ENCODE measurements around the gene DZIP1. TPM values are rescaled to one million over a fixed set of nuclear protein-coding genes. Genes with fewer than 3 reads are reported as not detected.
"Not testable (repeated sequence)": the region's sequence is repeated elsewhere in the genome, so short reads cannot be mapped to it uniquely, and the experiment has no call there.

The DZIP1 gene
- polyA plus RNA-seq, 3 donors from 2014 or later, result not detected

DNA sequence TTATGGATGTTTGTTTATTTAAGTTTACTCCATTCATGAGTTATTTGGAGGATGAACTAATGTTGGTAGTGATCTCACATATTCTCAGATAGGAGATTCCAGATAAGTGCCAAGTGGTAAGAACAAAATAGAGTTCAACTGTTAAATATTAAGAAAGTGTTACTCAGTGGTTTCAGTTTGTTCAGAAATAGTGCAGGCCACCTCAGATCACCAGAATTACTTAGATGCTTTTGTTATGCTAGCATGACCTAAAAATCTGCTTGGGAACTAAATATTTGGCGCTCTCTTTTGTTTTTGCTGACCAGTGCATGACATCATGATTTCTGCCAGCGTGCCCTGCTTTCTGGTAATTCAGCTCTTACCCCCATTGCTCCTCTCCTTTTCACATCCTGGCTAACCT is 76.4 kb downstream of the DZIP1 start:
- DNase-seq, result no peak
- no peaks in the 10 kb centered on the region for H3K36me3 Mint-ChIP-seq
- peaks cover 0 to 15% (median 0%) of the 10 kb centered on the region in 3 donors for H3K27me3 Mint-ChIP-seq (ENCODE audit: low read depth in 3 of 3)
- no peak overlapping the region for H3K4me3 Mint-ChIP-seq
- no peaks in the 10 kb centered on the region for H3K4me1 Mint-ChIP-seq
- H3K9me3 Mint-ChIP-seq, result peaks cover 0 to 2% (median 0%) of the 10 kb centered on the region in 6 donors
- H3K27ac Mint-ChIP-seq, result no peak overlapping the region

DNA sequence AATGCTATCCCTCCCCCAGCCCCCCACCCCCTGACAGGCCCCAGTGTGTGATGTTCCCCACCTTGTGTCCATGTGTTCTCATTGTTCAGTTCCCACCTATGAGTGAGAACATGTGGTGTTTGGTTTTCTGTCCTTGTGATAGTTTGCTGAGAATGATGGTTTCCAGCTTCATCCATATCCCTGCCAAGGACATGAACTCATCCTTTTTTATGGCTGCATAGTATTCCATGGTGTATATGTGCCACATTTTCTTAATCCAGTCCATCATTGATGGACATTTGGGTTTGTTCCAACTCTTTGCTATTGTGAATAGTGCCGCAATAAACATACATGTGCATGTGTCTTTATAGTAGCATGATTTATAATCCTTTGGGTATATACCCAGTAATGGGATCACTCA is 78.7 kb downstream of the DZIP1 start:
- H3K9me3 Mint-ChIP-seq, H3K36me3 Mint-ChIP-seq, DNase-seq, H3K4me3 Mint-ChIP-seq, H3K4me1 Mint-ChIP-seq, H3K27ac Mint-ChIP-seq: not testable (repeated sequence)
- peaks cover 0 to 10% (median 0%) of the 10 kb centered on the region in 3 donors for H3K27me3 Mint-ChIP-seq (ENCODE audit: low read depth in 3 of 3)

DNA sequence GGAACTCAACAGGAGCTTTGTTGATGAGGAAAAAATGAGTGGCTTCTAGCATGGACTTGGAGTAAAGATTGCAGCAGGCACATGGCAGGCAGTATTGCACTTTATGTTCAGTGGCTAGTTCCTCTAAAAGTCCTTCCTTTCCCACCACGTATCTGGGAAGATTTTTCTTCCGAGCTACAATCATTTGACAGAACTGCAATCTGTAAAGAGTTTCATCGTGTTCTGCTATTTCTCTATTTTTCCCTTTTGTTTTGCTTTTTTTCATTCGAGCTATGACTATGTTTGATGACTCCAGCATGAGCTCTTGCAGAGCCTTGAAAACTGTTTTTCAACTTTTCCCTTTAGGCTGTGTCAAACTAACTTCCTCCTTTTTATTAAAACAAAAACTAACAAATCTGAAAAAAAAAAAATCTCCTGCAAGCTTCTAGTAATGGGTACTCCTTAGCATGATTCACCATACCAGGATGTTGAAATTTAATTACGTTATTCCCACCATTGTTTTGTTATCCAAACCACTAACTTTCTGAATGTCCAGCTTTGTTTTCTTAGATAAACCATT is 79.7 kb downstream of the DZIP1 start:
- H3K36me3 Mint-ChIP-seq, result no peaks in the 10 kb centered on the region
- H3K27ac Mint-ChIP-seq, result no peak overlapping the region
- H3K4me1 Mint-ChIP-seq, result no peaks in the 10 kb centered on the region

DNA sequence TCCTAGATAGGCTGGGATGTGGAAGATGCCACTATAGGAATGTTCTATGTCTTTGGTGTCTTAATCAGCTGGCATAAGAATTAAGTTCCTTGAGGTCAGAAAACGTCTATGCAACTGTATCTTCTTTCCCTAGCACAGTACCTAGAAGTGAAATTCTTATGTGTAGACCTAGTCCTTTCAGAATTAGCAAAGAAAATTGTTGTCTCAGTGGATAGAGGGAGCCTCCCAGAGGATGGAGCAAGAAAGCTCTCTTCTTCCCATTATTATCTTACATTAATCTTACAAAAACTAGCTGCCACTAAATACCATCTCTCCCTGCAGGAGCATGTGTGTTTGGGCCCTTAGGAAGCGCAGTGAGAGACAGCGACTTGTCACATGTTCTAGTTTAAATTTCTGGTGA is 80.4 kb downstream of the DZIP1 start:
- Mint-ChIP-seq H3K4me3 (no peak overlapping the region), H3K36me3 (no peaks in the 10 kb centered on the region), H3K9me3 (peaks cover 0 to 2% (median 0%) of the 10 kb centered on the region in 6 donors), H3K4me1 (no peaks in the 10 kb centered on the region), H3K27me3 (ENCODE audit: low read depth in 3 of 3) (peaks cover 0 to 10% (median 2%) of the 10 kb centered on the region in 3 donors), H3K27ac (no peak overlapping the region)
- no peak for DNase-seq

More for the DNA sequence above, 79.7 kb downstream of the DZIP1 start:
- no peak for DNase-seq
- peaks cover 0 to 10% (median 2%) of the 10 kb centered on the region in 3 donors for H3K27me3 Mint-ChIP-seq (ENCODE audit: low read depth in 3 of 3)
- peaks cover 0 to 2% (median 0%) of the 10 kb centered on the region in 6 donors for H3K9me3 Mint-ChIP-seq
- H3K4me3 Mint-ChIP-seq, result no peak overlapping the region

DNA sequence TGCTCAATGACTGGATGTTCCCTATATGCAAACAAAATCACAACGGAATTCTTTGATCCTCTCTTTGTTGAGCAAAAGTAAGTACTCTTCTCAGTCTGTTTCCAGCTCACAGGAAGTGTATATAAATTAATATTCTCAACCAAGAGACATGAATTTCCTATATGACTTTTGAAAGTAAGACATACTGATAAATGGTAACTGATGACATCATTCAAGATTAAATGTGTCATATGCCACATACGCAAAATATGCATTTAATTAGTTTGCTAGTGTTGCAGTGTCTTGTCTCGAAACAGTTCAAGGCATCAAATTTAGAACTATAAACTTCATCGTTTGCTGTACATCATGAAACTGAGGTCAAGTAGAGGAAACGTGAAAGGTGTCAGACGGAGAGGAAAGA is 84.1 kb downstream of the DZIP1 start:
- H3K27me3 Mint-ChIP-seq (ENCODE audit: low read depth in 3 of 3), result peaks cover 2 to 6% (median 6%) of the 10 kb centered on the region in 3 donors
- no peak for DNase-seq
- H3K9me3 Mint-ChIP-seq, result no peaks in the 10 kb centered on the region
- no peaks in the 10 kb centered on the region for H3K36me3 Mint-ChIP-seq
- no peaks in the 10 kb centered on the region for H3K4me1 Mint-ChIP-seq
- no peak overlapping the region for H3K27ac Mint-ChIP-seq
- no peak overlapping the region for H3K4me3 Mint-ChIP-seq

DNA sequence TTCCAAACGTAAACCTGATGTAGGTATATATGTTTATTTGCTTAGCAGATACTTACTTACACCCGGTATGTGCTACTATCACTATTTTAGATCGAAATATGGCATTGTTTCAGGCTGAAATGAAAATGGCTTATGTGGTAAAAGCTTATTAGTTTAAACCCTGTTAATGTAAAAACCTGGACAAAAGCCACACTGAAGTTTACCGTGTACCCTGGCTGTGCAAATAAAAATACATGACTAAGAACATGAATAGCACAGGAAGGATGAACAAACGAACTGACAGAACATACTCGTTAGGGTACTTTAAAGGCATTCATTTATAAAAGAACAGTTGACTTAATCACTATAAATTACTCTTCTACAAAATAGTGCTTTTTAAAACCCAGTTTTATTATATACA is 85.4 kb downstream of the DZIP1 start:
- H3K4me1 Mint-ChIP-seq, result peaks cover 0 to under 1% of the 10 kb centered on the region in 2 donors
- no peak for DNase-seq
- H3K9me3 Mint-ChIP-seq, result no peaks in the 10 kb centered on the region
- peaks cover 6 to 18% (median 9%) of the 10 kb centered on the region in 3 donors for H3K27me3 Mint-ChIP-seq (ENCODE audit: low read depth in 3 of 3)
- no peak overlapping the region for H3K4me3 Mint-ChIP-seq
- H3K36me3 Mint-ChIP-seq, result no peaks in the 10 kb centered on the region
- H3K27ac Mint-ChIP-seq, result no peak overlapping the region

DNA sequence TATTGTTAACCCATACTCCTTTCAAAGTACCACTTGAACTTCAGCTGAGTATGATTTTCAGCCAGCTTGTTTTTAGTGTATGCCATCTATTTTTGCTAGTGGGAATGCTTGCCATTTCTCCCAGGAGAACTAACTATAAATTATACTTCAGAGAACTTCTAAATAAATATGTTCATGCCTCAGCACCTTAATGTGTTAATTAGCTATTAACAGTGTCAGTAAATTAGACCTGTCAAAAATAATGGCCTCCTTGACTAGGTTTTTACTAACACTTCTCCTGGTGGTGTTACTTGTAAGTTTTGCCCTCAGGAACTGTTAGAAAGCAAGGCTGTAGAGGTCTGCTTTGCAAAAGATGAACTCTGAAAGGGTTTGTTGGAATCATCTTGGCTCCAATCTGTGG is 87.5 kb downstream of the DZIP1 start:
- no peaks in the 10 kb centered on the region for H3K9me3 Mint-ChIP-seq
- H3K36me3 Mint-ChIP-seq, result no peaks in the 10 kb centered on the region
- peaks cover 8 to 25% (median 15%) of the 10 kb centered on the region in 3 donors for H3K27me3 Mint-ChIP-seq (ENCODE audit: low read depth in 3 of 3)
- no peak overlapping the region for H3K27ac Mint-ChIP-seq
- DNase-seq, result no peak
- H3K4me3 Mint-ChIP-seq, result no peak overlapping the region
- H3K4me1 Mint-ChIP-seq, result peaks cover 3 to 10% of the 10 kb centered on the region in 2 donors

DNA sequence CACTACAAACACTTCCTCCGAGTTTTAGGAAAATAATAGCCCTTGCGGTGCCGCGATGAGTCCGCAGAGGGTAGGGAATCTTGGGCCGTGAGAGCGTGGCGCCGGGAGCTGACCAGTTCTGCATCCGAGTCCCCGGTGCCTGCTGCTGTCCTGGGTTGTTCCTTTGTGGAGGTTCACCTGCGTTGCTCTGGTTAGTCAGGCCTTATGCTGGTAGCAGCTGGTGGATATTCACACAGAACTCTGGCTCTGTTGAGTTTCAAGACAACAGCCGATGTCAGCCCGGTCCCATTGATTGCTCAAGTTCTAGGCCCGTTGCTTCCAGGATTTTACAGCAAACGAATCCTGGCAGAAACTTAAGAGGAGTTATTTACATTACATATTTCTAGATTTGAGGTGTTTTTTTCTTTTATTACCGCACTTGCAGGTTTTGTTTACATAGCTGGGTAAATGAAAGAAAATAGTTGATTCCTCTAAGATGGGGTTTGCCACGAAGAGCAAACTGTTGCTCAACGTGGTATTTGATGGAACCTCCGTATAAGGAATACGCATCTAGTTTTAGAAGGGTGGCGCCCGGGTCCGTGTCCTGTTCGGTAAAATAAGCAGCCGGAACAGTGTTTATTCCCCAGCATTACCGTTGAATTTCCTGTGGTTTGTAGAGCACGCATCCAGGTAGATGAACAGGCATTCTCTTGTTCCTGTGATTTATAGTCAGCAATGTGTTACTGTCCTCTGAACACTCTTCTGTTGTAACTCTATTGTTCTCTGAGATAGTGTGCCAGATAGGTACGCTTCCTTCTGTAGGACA is 90.7 kb downstream of the DZIP1 start:
- no peaks in the 10 kb centered on the region for H3K36me3 Mint-ChIP-seq
- no peak for DNase-seq
- no peak overlapping the region for H3K27ac Mint-ChIP-seq
- peak overlapping the region in 4 of 5 donors; percentile 22 to 67 (median 44) for H3K4me3 Mint-ChIP-seq
- peaks cover 3 to 16% of the 10 kb centered on the region in 2 donors for H3K4me1 Mint-ChIP-seq
- H3K9me3 Mint-ChIP-seq, result no peaks in the 10 kb centered on the region
- H3K27me3 Mint-ChIP-seq (ENCODE audit: low read depth in 3 of 3), result peaks cover 13 to 33% (median 19%) of the 10 kb centered on the region in 3 donors

DNA sequence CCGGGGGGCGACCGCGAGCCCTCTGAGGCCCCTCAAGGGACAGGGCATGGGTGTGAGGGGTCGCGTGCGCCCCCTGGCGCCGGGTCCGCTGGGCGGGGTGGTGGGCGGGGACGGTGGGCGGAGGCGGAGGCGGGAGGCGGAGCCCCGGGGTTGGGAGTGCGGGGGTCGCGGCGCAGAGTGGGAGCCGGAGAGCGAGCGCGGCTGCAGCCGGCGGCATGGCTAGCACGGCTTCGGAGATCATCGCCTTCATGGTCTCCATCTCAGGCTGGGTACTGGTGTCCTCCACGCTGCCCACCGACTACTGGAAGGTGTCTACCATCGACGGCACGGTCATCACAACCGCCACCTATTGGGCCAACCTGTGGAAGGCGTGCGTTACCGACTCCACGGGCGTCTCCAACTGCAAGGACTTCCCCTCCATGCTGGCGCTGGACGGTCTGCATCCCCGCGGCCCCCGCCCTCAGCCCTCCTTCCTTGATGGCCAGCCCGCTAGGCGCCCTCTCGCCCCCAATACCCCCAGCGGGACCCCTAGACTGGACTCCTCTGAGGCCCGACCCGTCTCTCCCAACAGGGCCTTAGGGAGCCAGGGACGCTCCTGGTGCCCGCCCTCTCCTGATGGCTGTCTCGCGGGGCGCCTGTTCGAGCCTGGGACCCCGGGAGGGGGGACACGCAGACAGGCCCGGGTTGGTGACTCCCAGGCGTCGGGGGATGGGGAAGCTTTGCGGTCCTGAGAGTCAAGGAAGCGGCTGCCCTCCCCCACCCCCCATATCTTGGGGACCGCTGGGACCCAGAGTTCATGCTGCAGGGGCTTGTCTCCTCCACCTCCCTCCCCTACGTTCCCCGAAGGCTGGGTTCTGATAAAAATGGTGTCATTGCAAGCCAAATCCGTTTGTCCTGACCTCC is 91.7 kb downstream of the DZIP1 start, which contains the start of gene CLDN10:
Gene CLDN10, plus strand, starts transcription at position 182 of the 903 bp plus-strand sequence. Its CDS starts 34 bp downstream, at position 216.
- no peak for DNase-seq

DNA sequence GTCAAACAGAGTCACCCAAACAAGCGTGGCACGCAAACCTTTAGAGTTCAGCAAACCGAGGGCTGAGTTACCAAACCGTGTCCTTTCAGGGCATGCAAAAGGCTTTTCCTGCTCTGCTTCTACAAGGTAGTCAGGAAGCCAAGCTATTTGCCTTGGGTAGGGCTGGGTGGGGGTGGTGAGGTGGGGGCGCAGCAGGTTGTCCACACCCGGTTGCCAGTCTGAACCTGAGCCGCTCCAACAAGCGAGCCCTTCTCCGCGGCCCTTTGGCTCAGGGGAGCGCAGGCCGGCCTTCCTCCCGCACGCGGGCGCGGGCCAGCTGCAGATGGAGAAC is 92.3 kb downstream of the DZIP1 start:
- no peaks in the 10 kb centered on the region for H3K36me3 Mint-ChIP-seq
- H3K27ac Mint-ChIP-seq, result no peak overlapping the region
- no peaks in the 10 kb centered on the region for H3K9me3 Mint-ChIP-seq
- no peak for DNase-seq
- peak overlapping the region in 1 of 5 donors; percentile 26 for H3K4me3 Mint-ChIP-seq
- peaks cover 13 to 33% (median 19%) of the 10 kb centered on the region in 3 donors for H3K27me3 Mint-ChIP-seq (ENCODE audit: low read depth in 3 of 3)
- H3K4me1 Mint-ChIP-seq, result peaks cover 3 to 16% of the 10 kb centered on the region in 2 donors

More for the DNA sequence above, 91.7 kb downstream of the DZIP1 start, which contains the start of gene CLDN10:
- Mint-ChIP-seq H3K27me3 (ENCODE audit: low read depth in 3 of 3) (peaks cover 13 to 33% (median 19%) of the 10 kb centered on the region in 3 donors), H3K36me3 (no peaks in the 10 kb centered on the region), H3K27ac (no peak within 1 kb of the TSS), H3K4me3 (peak within 1 kb of the TSS in 4 of 5 donors; percentile 34 to 67 (median 46)), H3K9me3 (no peaks in the 10 kb centered on the region), H3K4me1 (peaks cover 3 to 16% of the 10 kb centered on the region in 2 donors)

DNA sequence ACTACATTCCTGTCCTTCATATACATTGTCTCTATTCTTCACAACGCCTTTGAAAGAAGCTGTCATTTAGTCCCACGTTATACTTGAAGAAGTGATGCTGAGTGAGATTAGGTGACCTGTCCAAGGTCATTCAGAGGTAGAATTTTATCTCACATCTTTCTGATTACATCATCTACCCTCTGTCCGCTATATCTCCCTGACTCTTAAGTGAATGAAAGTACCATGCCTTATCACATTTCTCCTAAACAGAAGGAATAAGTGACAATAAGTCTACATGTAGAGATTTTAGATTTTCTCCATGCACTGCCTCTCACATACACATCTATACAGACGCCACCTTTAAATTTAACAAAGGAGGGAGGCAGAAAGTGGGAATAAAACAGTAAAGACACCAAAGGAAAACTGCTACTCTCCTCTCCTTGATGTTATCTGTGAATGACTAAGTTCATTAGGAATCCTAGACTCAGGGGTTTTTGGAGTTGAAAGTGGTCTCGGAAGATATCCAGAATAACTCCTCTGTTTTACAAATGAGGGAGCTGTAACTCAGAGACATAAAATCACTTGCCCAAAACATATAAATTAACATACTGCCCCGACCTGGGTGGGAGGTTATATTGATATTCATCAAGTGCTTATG is 96.9 kb downstream of the DZIP1 start:
- no peak for DNase-seq
- no peaks in the 10 kb centered on the region for H3K9me3 Mint-ChIP-seq
- peaks cover 5 to 9% (median 8%) of the 10 kb centered on the region in 3 donors for H3K27me3 Mint-ChIP-seq (ENCODE audit: low read depth in 3 of 3)
- no peak overlapping the region for H3K27ac Mint-ChIP-seq
- H3K36me3 Mint-ChIP-seq, result no peaks in the 10 kb centered on the region
- H3K4me3 Mint-ChIP-seq, result no peak overlapping the region
- peaks cover 0 to 6% of the 10 kb centered on the region in 2 donors for H3K4me1 Mint-ChIP-seq

DNA sequence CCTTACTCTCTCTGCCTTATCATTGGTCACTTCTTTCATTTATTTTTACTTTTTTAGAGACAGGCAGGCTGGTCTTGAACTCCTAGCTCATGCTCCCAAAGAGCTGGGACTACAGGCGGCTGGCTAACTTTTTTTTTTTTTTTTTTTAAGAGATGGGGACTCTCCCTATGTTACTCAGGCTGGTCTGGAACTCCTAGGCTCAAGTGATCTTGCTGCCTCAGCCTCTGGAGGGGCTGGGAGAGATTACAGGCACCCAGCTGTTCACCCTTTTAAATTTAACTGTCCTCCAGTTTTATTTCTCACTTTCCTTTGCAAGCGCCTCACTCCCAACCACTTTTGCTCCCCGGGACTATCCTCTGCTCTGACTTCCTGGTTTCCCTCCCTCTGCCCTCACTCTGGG is 97.6 kb downstream of the DZIP1 start:
- Mint-ChIP-seq H3K4me3 (no peak overlapping the region), H3K36me3 (no peaks in the 10 kb centered on the region), H3K27ac (no peak overlapping the region), H3K9me3 (no peaks in the 10 kb centered on the region), H3K4me1 (peaks cover 0 to 6% of the 10 kb centered on the region in 2 donors), H3K27me3 (ENCODE audit: low read depth in 3 of 3) (peaks cover 5 to 11% (median 6%) of the 10 kb centered on the region in 3 donors)
- DNase-seq, result no peak

DNA sequence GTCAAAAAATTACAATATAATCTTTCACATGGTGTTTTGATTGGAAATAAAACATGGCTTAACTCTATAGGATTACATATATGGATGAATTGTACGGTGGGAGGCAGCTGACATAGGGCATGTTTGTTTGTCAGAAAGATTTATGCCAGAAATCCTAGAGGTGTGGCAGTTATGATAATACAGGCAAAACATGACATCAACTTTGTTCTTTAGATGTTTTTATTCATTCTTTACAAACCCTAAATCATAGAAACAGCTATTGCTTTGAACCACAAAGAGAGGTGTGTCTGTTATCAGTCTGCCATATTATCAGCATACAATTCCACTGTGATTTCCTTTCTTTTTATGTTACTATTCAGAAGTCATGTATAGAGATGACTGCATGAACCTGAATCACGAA is 100.2 kb downstream of the DZIP1 start:
- Mint-ChIP-seq H3K4me1 (no peaks in the 10 kb centered on the region), H3K9me3 (peaks cover 0 to 3% (median 0%) of the 10 kb centered on the region in 6 donors), H3K36me3 (no peaks in the 10 kb centered on the region), H3K27me3 (ENCODE audit: low read depth in 3 of 3) (peaks cover 0 to 4% (median 1%) of the 10 kb centered on the region in 3 donors), H3K27ac (no peak overlapping the region), H3K4me3 (no peak overlapping the region)
- no peak for DNase-seq
